AG04449 (cell line): ENCODE results near the gene NDUFV2.

Source experiments
- CTCF ChIA-PET: fragments of 350-600 bp; formaldehyde crosslinking; extraction: SDS; loops from one replicate; lab custom pipeline; 2021; ENCODE audit warnings: antibody characterized with exemption; lab: Yijun Ruan, JAX
- POLR2A ChIA-PET: fragments of 400-600, 350-600 bp; formaldehyde crosslinking; extraction: SDS; loops from one replicate; lab custom pipeline; 2020; ENCODE audit warnings: antibody characterized with exemption, inconsistent platforms; lab: Yijun Ruan, JAX
- DNase-seq: peaks from one replicate; pipeline ENCODE4 v3.0.0-alpha.2; 2010; ENCODE audit warnings: low read depth, low spot score
- H3K4me3 ChIP-seq: 2 replicates; pipeline ENCODE4 v1.5.1; 2011; ENCODE audit warnings: low read depth, mild to moderate bottlenecking, control low read depth, low read length
- CTCF ChIP-seq: IDR thresholded peaks from one replicate; pipeline ENCODE4 v1.5.1; 2011; ENCODE audit warnings: mild to moderate bottlenecking, moderate library complexity, low read length, control low read depth, inconsistent platforms; ENCODE audit not compliant: insufficient read depth; ENCODE audit errors: missing control alignments

NDUFV2 gene

GRCh38 chr18:9062418-9062751 is 40.1 kb upstream of the NDUFV2 start:
- no peak for DNase-seq
- POLR2A ChIA-PET: no interaction called here
- CTCF ChIA-PET: no interaction called here

GRCh38 chr18:9065864-9066263 is 36.6 kb upstream of the NDUFV2 start:
- H3K4me3 ChIP-seq: no peak overlapping the region
- TF ChIP-seq CTCF: no peak
- ChIA-PET POLR2A (no interaction called here), CTCF (interaction anchor here (1.2 to 1.6 kb wide), 2 partner anchors 8 to 82 kb away, joined by 4 to 6 read pairs; no protein-coding TSS in a partner anchor)
- no peak for DNase-seq

More at GRCh38 chr18:9062418-9062751, 40.1 kb upstream of the NDUFV2 start:
- no peak for TF ChIP-seq CTCF
- no peak overlapping the region for H3K4me3 ChIP-seq

- H3K4me3 ChIP-seq: no peak overlapping the region
- ChIA-PET POLR2A (no interaction called here), CTCF (interaction anchor here (0.9 to 1.6 kb wide), 2 partner anchors 12 to 81 kb away, joined by 3 to 4 read pairs; no protein-coding TSS in a partner anchor)
- no peak for TF ChIP-seq CTCF
- no peak for DNase-seq
Observed at GRCh38 chr18:9066358-9066757, 36.1 kb upstream of the NDUFV2 start.

GRCh38 chr18:9066817-9067306 is 35.6 kb upstream of the NDUFV2 start:
- ChIA-PET CTCF (interaction anchor here (0.9 to 1.6 kb wide), 3 partner anchors 11 to 245 kb away, joined by 3 to 4 read pairs (median 3); no protein-coding TSS in a partner anchor), POLR2A (no interaction called here)
- H3K4me3 ChIP-seq: no peak overlapping the region
- TF ChIP-seq CTCF: no peak
- no peak for DNase-seq

GRCh38 chr18:9067823-9068222 is 34.7 kb upstream of the NDUFV2 start:
- H3K4me3 ChIP-seq: no peak overlapping the region
- ChIA-PET POLR2A (no interaction called here), CTCF (interaction anchor here (1.0 to 1.7 kb wide), 2 partner anchors 9 to 245 kb away, joined by 3 to 5 read pairs; no protein-coding TSS in a partner anchor)
- DNase-seq: no peak
- TF ChIP-seq CTCF: no peak

- CTCF ChIA-PET: interaction anchor here (1.7 kb wide), 1 partner anchor 10 kb away, joined by 5 read pairs; no protein-coding TSS in a partner anchor
- TF ChIP-seq CTCF: no peak
- DNase-seq: no peak
- POLR2A ChIA-PET: no interaction called here
- H3K4me3 ChIP-seq: no peak overlapping the region
Observed at GRCh38 chr18:9068346-9068745, 34.2 kb upstream of the NDUFV2 start.
